Astrocyte (in vitro differentiated cells and primary cell): ENCODE results near the gene IFNA10. TPM values are rescaled to one million over a fixed set of nuclear protein-coding genes. Genes with fewer than 3 reads are reported as not detected.
A peak's percentile ranks its signal among the peaks of the same experiment; 100 is the strongest.

Experiments
- DNase-seq: peaks from one replicate; pipeline ENCODE4 v3.0.0-alpha.2; 2010; ENCODE audit warnings: low read depth
- FAIRE-seq: peaks from 2 replicates; lab custom pipeline; 2011; peaks lifted over from hg19 to GRCh38; lab: Jason Lieb, UNC
- H2AFZ ChIP-seq: 2 replicates; pipeline ENCODE4 v1.6.0; 2012; ENCODE audit warnings: low read depth, low read length, inconsistent platforms
- H3K27ac ChIP-seq: 2 replicates; pipeline ENCODE4 v1.5.1; 2011; ENCODE audit warnings: low read depth, low read length, inconsistent platforms
- H3K27me3 ChIP-seq: 2 replicates; pipeline ENCODE4 v1.6.0; 2011; ENCODE audit warnings: low read length, inconsistent platforms; ENCODE audit not compliant: insufficient read depth
- H3K36me3 ChIP-seq: 2 replicates; pipeline ENCODE4 v1.5.1; 2011; ENCODE audit warnings: low read length, inconsistent platforms; ENCODE audit not compliant: insufficient read depth
- H3K4me1 ChIP-seq: 2 replicates; pipeline ENCODE4 v1.5.1; 2011; ENCODE audit warnings: low read length, inconsistent platforms; ENCODE audit not compliant: insufficient read depth
- H3K4me2 ChIP-seq: 2 replicates; pipeline ENCODE4 v1.6.0; 2012; ENCODE audit warnings: low read length, inconsistent platforms
- H3K4me3 ChIP-seq: 2 replicates; pipeline ENCODE4 v1.5.1; 2011; ENCODE audit warnings: low read depth, mild to moderate bottlenecking, low read length, inconsistent platforms; ENCODE audit not compliant: insufficient read depth
- H3K79me2 ChIP-seq: 2 replicates; pipeline ENCODE4 v1.6.0; 2012; ENCODE audit warnings: mild to moderate bottlenecking, low read length, inconsistent platforms; ENCODE audit not compliant: insufficient read depth
- H3K9ac ChIP-seq: 2 replicates; pipeline ENCODE4 v1.6.0; 2012; ENCODE audit warnings: mild to moderate bottlenecking, low read length, inconsistent platforms
- H3K9me3 ChIP-seq: 2 replicates; pipeline ENCODE4 v1.5.1; 2012; ENCODE audit warnings: low read depth, mild to moderate bottlenecking, low read length, inconsistent platforms; ENCODE audit not compliant: insufficient read depth
- H4K20me1 ChIP-seq: 2 replicates; pipeline ENCODE4 v1.6.0; 2012; ENCODE audit warnings: low read length, inconsistent platforms; ENCODE audit not compliant: insufficient read depth
- H3K27ac Mint-ChIP-seq: one replicate; pipeline ENCODE4 v1.8.0; 2021; ENCODE audit warnings: mild to moderate bottlenecking, mixed read lengths; ENCODE audit not compliant: unreplicated experiment
- H3K27me3 Mint-ChIP-seq: one replicate; pipeline ENCODE4 v1.8.0; 2021; ENCODE audit warnings: low read depth, mixed read lengths; ENCODE audit not compliant: unreplicated experiment
- H3K36me3 Mint-ChIP-seq: one replicate; pipeline ENCODE4 v1.8.0; 2021; ENCODE audit warnings: low read depth, mixed read lengths; ENCODE audit not compliant: unreplicated experiment
- H3K4me1 Mint-ChIP-seq: one replicate; pipeline ENCODE4 v1.8.0; 2021; ENCODE audit warnings: low read depth, mixed read lengths; ENCODE audit not compliant: unreplicated experiment
- H3K4me3 Mint-ChIP-seq: one replicate; pipeline ENCODE4 v1.8.0; 2021; ENCODE audit warnings: mild to moderate bottlenecking, moderate library complexity, mixed read lengths; ENCODE audit not compliant: unreplicated experiment
- H3K9me3 Mint-ChIP-seq: one replicate; pipeline ENCODE4 v1.8.0; 2021; ENCODE audit warnings: mild to moderate bottlenecking, mixed read lengths; ENCODE audit not compliant: unreplicated experiment
- CTCF ChIP-seq: IDR thresholded peaks from 2 replicates; pipeline ENCODE4 v1.5.1; 2011; ENCODE audit warnings: low read depth, mild to moderate bottlenecking, inconsistent platforms, low read length, moderate library complexity; ENCODE audit not compliant: insufficient read depth
- EZH2 ChIP-seq: IDR thresholded peaks from 2 replicates; pipeline ENCODE4 v1.6.1; 2012; ENCODE audit warnings: mild to moderate bottlenecking, low read length, inconsistent platforms; ENCODE audit not compliant: insufficient read depth
- total RNA-seq: library from RNA; stranded (reverse); gene quantifications from 2 replicates; pipeline ENCODE4 v1.2.1, GENCODE V29; 2021

IFNA10 gene
- total RNA-seq, 1 donor from 2014 or later: not detected

GRCh38 chr9:21165516-21165915 is 41.4 kb downstream of the IFNA10 start:
- H3K27me3 ChIP-seq: no peaks in the 10 kb centered on the region
- no peaks in the 10 kb centered on the region for H3K79me2 ChIP-seq
- no peaks in the 10 kb centered on the region for H3K27me3 Mint-ChIP-seq
- no peak overlapping the region for H3K4me2 ChIP-seq
- no peak overlapping the region for H3K4me3 Mint-ChIP-seq
- H2AFZ ChIP-seq: no peak overlapping the region
- TF ChIP-seq EZH2 (no peak), CTCF (no peak)
- H3K9me3 Mint-ChIP-seq: peaks cover 9% of the 10 kb centered on the region
- H3K4me3 ChIP-seq: no peak overlapping the region
- H3K27ac Mint-ChIP-seq: no peak overlapping the region
- FAIRE-seq: no peak
- no peaks in the 10 kb centered on the region for H4K20me1 ChIP-seq
- no peaks in the 10 kb centered on the region for H3K4me1 ChIP-seq
- no peaks in the 10 kb centered on the region for H3K36me3 ChIP-seq
- peaks cover 4% of the 10 kb centered on the region for H3K4me1 Mint-ChIP-seq
- DNase-seq: no peak
- H3K36me3 Mint-ChIP-seq: no peaks in the 10 kb centered on the region
- H3K27ac ChIP-seq: no peak overlapping the region
- H3K9me3 ChIP-seq: no peaks in the 10 kb centered on the region
- no peak overlapping the region for H3K9ac ChIP-seq

- Mint-ChIP-seq H3K36me3 (no peaks in the 10 kb centered on the region), H3K4me3 (no peak overlapping the region), H3K27me3 (no peaks in the 10 kb centered on the region), H3K27ac (peak overlapping the region; percentile 49), H3K9me3 (peaks cover 9% of the 10 kb centered on the region), H3K4me1 (peaks cover 9% of the 10 kb centered on the region)
- no peak overlapping the region for H3K9ac ChIP-seq
- peak overlapping the region; percentile 23 for H3K4me2 ChIP-seq
- H3K9me3 ChIP-seq: no peaks in the 10 kb centered on the region
- H4K20me1 ChIP-seq: no peaks in the 10 kb centered on the region
- no peaks in the 10 kb centered on the region for H3K27me3 ChIP-seq
- no peaks in the 10 kb centered on the region for H3K4me1 ChIP-seq
- no peaks in the 10 kb centered on the region for H3K79me2 ChIP-seq
- H3K36me3 ChIP-seq: no peaks in the 10 kb centered on the region
- no peak overlapping the region for H3K4me3 ChIP-seq
- TF ChIP-seq EZH2: no peak
- no peak for TF ChIP-seq CTCF
- FAIRE-seq: no peak
- H3K27ac ChIP-seq: no peak overlapping the region
- peak; percentile 40 for DNase-seq
- H2AFZ ChIP-seq: no peak overlapping the region
Observed at GRCh38 chr9:21160178-21160577, 46.8 kb downstream of the IFNA10 start.

Other genes with a start within 250 kb of the IFNA10 start
- 1.9 and 2.1 TPM in 2 replicates for gene HACD4, start 175.5 kb downstream of the IFNA10 start, total RNA-seq
- 2.5 and 3.2 TPM in 2 replicates for gene IFNB1, start 129.2 kb downstream of the IFNA10 start, total RNA-seq
- gene IFNW1, start 65.3 kb downstream of the IFNA10 start, total RNA-seq: not detected in 2 replicates
- not detected in 2 replicates for gene IFNA21, start 40.5 kb downstream of the IFNA10 start, total RNA-seq
- not detected in 2 replicates for gene IFNA4, start 19.6 kb downstream of the IFNA10 start, total RNA-seq
- gene IFNA7, start 4.9 kb downstream of the IFNA10 start, total RNA-seq: not detected in 2 replicates
- not detected in 2 replicates for gene IFNA16, start 10.2 kb upstream of the IFNA10 start, total RNA-seq
- not detected in 2 replicates for gene IFNA17, start 21.1 kb upstream of the IFNA10 start, total RNA-seq
- gene IFNA14, start 32.9 kb upstream of the IFNA10 start, total RNA-seq: not detected in 2 replicates
- not detected in 2 replicates for gene IFNA5, start 98.2 kb upstream of the IFNA10 start, total RNA-seq
- 30.3 and 30.4 TPM in 2 replicates for gene KLHL9, start 128.3 kb upstream of the IFNA10 start, total RNA-seq
- not detected in 2 replicates for gene IFNA6, start 143.7 kb upstream of the IFNA10 start, total RNA-seq
- not detected in 2 replicates for gene IFNA13, start 160.9 kb upstream of the IFNA10 start, total RNA-seq
- gene IFNA2, start 178.3 kb upstream of the IFNA10 start, total RNA-seq: not detected in 2 replicates
- not detected in 2 replicates for gene IFNA8, start 202.0 kb upstream of the IFNA10 start, total RNA-seq
- not detected in 2 replicates for gene IFNA1, start 233.3 kb upstream of the IFNA10 start, total RNA-seq